C4-2B (cell line): ENCODE measurements around the gene SIVA1.

Experiments used
- CTCF ChIP-seq: fragments of 450-650 bp; conservative IDR thresholded peaks from 2 replicates; pipeline ENCODE4 v1.5.1; 2017; ENCODE audit warnings: mild to moderate bottlenecking
- ZFX ChIP-seq: fragments of 450-650 bp; IDR thresholded peaks from 2 replicates; pipeline ENCODE4 v1.6.1; 2017

- no peak for TF ChIP-seq CTCF
- TF ChIP-seq ZFX, result no peak
These were observed 18.8 kb upstream of the SIVA1 start for GRCh38 chr14:104734051-104734587.
